Fibroblast of mammary gland (primary cell): Measurements from ENCODE around the gene GNPDA1.
A peak's percentile ranks its signal among the peaks of the same experiment; 100 is the strongest.

Source experiments
- DNase-seq: peaks from one replicate; pipeline ENCODE4 v3.0.0-alpha.2; 2010; ENCODE audit warnings: low read depth
- H3K4me3 ChIP-seq: 2 replicates; pipeline ENCODE4 v1.5.1; 2011; ENCODE audit warnings: low read depth, mild to moderate bottlenecking, low read length, moderate library complexity; ENCODE audit not compliant: control insufficient read depth
- CTCF ChIP-seq: conservative IDR thresholded peaks from 2 replicates; pipeline ENCODE4 v1.5.1; 2011; ENCODE audit warnings: low read depth, low read length, inconsistent platforms; ENCODE audit not compliant: control insufficient read depth, insufficient read depth

Gene GNPDA1

DNA sequence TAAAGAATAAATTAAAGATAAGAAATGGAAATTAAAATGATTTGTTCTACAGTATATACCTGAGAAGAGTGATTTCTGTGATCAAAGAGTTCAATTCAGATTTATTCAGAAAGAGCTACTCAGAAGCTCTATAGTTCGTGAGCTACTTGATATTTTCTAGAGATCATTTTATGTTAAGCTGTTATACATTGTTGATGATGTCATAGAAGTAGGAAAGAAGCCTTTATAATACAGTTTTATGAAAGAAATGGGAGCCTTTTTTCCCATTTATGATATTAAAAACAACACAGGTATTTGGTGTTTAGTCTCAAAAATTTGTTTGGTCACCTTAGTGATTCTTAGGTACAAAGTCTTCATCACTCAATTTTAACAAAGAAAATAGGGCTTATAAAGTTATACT is 23.1 kb downstream of the GNPDA1 start:
- TF ChIP-seq CTCF: no peak
- DNase-seq: no peak
- H3K4me3 ChIP-seq: no peak overlapping the region

DNA sequence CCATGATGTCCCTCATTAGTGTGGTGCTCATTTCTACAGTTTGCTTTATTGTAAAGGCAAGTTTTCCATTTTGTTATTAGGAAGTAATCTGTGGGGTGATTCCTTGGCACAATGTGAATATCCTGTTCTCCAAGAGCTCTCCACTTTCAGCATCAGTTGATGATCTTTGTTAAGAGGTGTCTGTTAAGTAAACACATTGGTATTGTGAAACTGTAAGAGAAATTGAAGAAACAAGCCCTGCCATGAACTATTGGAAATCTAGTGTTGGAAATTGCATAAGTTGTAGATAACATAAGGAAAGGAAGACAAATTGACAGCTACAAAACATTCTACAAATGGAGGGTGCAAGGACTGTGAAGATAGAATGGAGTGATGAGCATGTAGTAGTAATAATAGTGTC is 26.8 kb downstream of the GNPDA1 start:
- no peak for DNase-seq
- TF ChIP-seq CTCF: no peak
- H3K4me3 ChIP-seq: no peak overlapping the region

- H3K4me3 ChIP-seq: no peak overlapping the region
- no peak for DNase-seq
- TF ChIP-seq CTCF: no peak
Observed at GRCh38 chr5:141982626-141983025, 30.2 kb downstream of the GNPDA1 start.

GRCh38 chr5:141978389-141978788 is 34.4 kb downstream of the GNPDA1 start:
- no peak overlapping the region for H3K4me3 ChIP-seq
- DNase-seq: no peak
- no peak for TF ChIP-seq CTCF

- no peak for TF ChIP-seq CTCF
- DNase-seq: no peak
- no peak overlapping the region for H3K4me3 ChIP-seq
Observed at GRCh38 chr5:141976176-141976575, 36.7 kb downstream of the GNPDA1 start.

GRCh38 chr5:141973871-141974595 is 38.8 kb downstream of the GNPDA1 start:
- peak; percentile 74 for DNase-seq

More at GRCh38 chr5:141973871-141974595, 38.8 kb downstream of the GNPDA1 start:
- no peak for TF ChIP-seq CTCF
- H3K4me3 ChIP-seq: no peak overlapping the region
